ENCODE results near the gene AFAP1. TPM values are rescaled to one million over a fixed set of nuclear protein-coding genes. Genes with fewer than 3 reads are reported as not detected.

The AFAP1 gene
- total and polyA plus RNA-seq, 2 donors (not counting 1 experiment from before 2014, with no cell fraction given), result 0.03 to 0.44 TPM

DNA sequence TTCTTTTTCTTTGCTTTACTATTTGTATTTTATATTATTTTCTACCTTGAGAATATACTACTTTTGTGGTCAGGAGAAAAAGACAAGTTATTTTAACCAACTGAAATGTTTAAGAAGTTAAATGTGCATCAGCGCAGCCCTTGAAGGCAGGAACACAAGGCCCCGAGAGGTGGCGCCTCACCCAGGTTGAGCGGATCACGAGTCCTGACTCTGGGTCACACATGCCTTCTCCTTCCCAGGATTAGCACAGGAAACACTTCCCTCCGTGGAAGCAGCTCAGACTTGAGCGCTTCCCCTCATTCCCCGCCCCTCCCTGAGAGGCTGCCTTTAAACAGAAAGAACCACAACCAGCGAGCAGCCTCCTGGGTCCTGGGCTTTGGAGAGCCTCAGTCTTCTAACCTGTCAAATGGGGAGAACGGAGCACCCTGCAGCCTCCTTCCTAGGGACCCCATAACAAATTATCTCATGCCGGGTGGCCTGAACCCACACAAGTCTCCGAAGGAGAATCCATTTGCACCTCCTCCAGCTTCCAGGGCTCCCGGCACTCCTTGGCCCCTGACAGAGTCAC lies 217.6 kb downstream of the AFAP1 start:
- Histone ChIP-seq H3K4me1 (ENCODE audit: control insufficient read depth in 2 of 2, insufficient read depth in 2 of 2, low read length in 2 of 2) (no peaks in the 10 kb centered on the region), H3K4me3 (ENCODE audit: control extremely low read depth in 1 of 5, extremely low read depth in 1 of 5, insufficient read depth in 1 of 5, low read depth in 2 of 5, low read length in 4 of 5) (no peak overlapping the region), H4K20me1 (ENCODE audit: control insufficient read depth, insufficient read depth, low read length, poor library complexity, severe bottlenecking) (no peaks in the 10 kb centered on the region), H2AFZ (ENCODE audit: insufficient read depth, low read depth, low read length, poor library complexity, severe bottlenecking) (no peak overlapping the region), H3K27me3 (replicated peaks in 1 of 4; ENCODE audit: control extremely low read depth in 1 of 4, control insufficient read depth in 3 of 4, insufficient read depth in 4 of 4, low read length in 3 of 4) (peaks cover 0 to 7% (median 0%) of the 10 kb centered on the region in 4 experiments), H3K79me2 (ENCODE audit: control insufficient read depth, insufficient read depth, low read length) (no peaks in the 10 kb centered on the region), H3K27ac (ENCODE audit: low read length in 2 of 2) (no peak overlapping the region), H3K4me2 (replicated peaks; ENCODE audit: low read depth, low read length, poor library complexity, severe bottlenecking) (no peak overlapping the region), H3K36me3 (replicated peaks in 1 of 2; ENCODE audit: control extremely low read depth in 1 of 2, control insufficient read depth in 1 of 2, extremely low read depth in 1 of 2, insufficient read depth in 2 of 2, low read length in 1 of 2) (no peaks in the 10 kb centered on the region), H3K9me3 (ENCODE audit: control extremely low read depth in 1 of 3, control insufficient read depth in 2 of 3, insufficient read depth in 1 of 3, low read length in 2 of 3) (peaks cover 0 to 16% (median 0%) of the 10 kb centered on the region in 3 donors), H3K9ac (ENCODE audit: low read length) (no peak overlapping the region)
- TF ChIP-seq EZH2 (IDR thresholded peaks at IDR 0.05; ENCODE audit: borderline replicate concordance, insufficient read depth, low read depth, low read length, poor library complexity, severe bottlenecking), result no peak
- no peak for TF ChIP-seq CTCF (IDR thresholded peaks at IDR 0.05)
- Mint-ChIP-seq H3K4me3 (no peak overlapping the region), H3K4me1 (no peaks in the 10 kb centered on the region), H3K27me3 (peaks cover 16% of the 10 kb centered on the region), H3K9me3 (ENCODE audit: insufficient read depth) (no peaks in the 10 kb centered on the region), H3K27ac (no peak overlapping the region)
- ChIA-PET POLR2A (no interaction called here), CTCF (no interaction called here)
- DNase-seq (no peak), ATAC-seq (ENCODE audit: low read depth) (no peak)
- WGBS (ENCODE audit: insufficient coverage), result 64% methylated on average over 12 of the region's 13 CpGs
- intact Hi-C loops (cut with micrococcal nuclease), result no loop called here

DNA sequence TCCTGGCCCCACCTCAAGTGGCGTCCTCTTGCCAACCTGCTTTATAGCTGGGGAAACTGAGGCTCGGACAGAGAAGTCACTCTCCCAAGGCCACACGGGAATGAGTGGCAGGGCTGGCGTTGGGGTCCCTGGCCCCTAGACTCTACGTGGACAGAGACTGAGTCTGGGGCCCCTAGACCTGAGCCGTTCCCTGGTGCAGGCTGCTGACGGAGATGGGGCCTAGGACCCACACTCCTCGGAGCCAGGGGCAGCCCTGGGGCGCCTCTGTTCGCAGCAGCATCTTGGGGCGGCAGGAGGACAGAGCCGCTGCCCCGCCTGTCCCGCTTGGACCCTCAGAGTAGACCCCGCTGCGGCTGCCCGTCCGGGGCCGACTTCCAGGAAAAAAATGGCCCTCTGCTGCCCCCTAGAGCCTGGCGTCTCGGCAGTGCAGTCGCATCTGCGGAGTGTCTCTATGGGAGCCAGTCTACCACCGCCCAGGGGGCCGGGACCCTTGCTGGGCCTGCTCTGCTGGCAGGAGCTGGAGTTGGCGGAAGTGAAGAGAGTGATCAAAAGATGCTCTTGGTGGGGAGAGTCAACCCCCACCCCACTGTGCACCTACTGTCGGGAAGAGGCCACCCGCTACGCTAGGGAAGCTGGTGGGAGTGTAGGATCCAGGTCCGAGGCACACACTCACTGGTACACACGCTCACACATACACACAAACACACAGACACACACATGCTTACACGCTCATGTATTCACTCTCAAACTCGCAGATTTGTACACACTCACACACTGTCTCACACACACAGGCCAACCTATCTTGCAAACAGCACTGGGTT lies 220.1 kb downstream of the AFAP1 start:
- intact Hi-C loops (cut with micrococcal nuclease), result no loop called here
- H3K9me3 ChIP-seq (ENCODE audit: control extremely low read depth in 1 of 3, control insufficient read depth in 2 of 3, insufficient read depth in 1 of 3, low read length in 2 of 3), result peaks cover 0 to 9% (median 0%) of the 10 kb centered on the region in 3 donors
- H2AFZ ChIP-seq (ENCODE audit: insufficient read depth, low read depth, low read length, poor library complexity, severe bottlenecking), result no peak overlapping the region
- Mint-ChIP-seq H3K4me3 (no peak overlapping the region), H3K27ac (no peak overlapping the region), H3K27me3 (peaks cover 23% of the 10 kb centered on the region), H3K4me1 (no peaks in the 10 kb centered on the region), H3K9me3 (ENCODE audit: insufficient read depth) (no peaks in the 10 kb centered on the region)
- no peak overlapping the region for H3K27ac ChIP-seq (ENCODE audit: low read length in 2 of 2)
- WGBS (ENCODE audit: insufficient coverage), result 32% methylated on average over 28 of the region's 33 CpGs
- no peak overlapping the region for H3K4me2 ChIP-seq (replicated peaks; ENCODE audit: low read depth, low read length, poor library complexity, severe bottlenecking)
- H3K4me3 ChIP-seq (ENCODE audit: control extremely low read depth in 1 of 5, extremely low read depth in 1 of 5, insufficient read depth in 1 of 5, low read depth in 2 of 5, low read length in 4 of 5), result no peak overlapping the region
- ChIA-PET CTCF (no interaction called here), POLR2A (no interaction called here)
- no peaks in the 10 kb centered on the region for H3K79me2 ChIP-seq (ENCODE audit: control insufficient read depth, insufficient read depth, low read length)
- ATAC-seq (ENCODE audit: low read depth), result no peak
- H4K20me1 ChIP-seq (ENCODE audit: control insufficient read depth, insufficient read depth, low read length, poor library complexity, severe bottlenecking), result no peaks in the 10 kb centered on the region
- no peaks in the 10 kb centered on the region for H3K36me3 ChIP-seq (replicated peaks in 1 of 2; ENCODE audit: control extremely low read depth in 1 of 2, control insufficient read depth in 1 of 2, extremely low read depth in 1 of 2, insufficient read depth in 2 of 2, low read length in 1 of 2)
- peaks cover 0 to 7% (median 0%) of the 10 kb centered on the region in 4 experiments for H3K27me3 ChIP-seq (replicated peaks in 1 of 4; ENCODE audit: control extremely low read depth in 1 of 4, control insufficient read depth in 3 of 4, insufficient read depth in 4 of 4, low read length in 3 of 4)
- no peak overlapping the region for H3K9ac ChIP-seq (ENCODE audit: low read length)
- no peak for DNase-seq
- TF ChIP-seq EZH2 (IDR thresholded peaks at IDR 0.05; ENCODE audit: borderline replicate concordance, insufficient read depth, low read depth, low read length, poor library complexity, severe bottlenecking) (no peak), CTCF (IDR thresholded peaks at IDR 0.05) (peak; percentile 51)
- H3K4me1 ChIP-seq (ENCODE audit: control insufficient read depth in 2 of 2, insufficient read depth in 2 of 2, low read length in 2 of 2), result no peaks in the 10 kb centered on the region

Measured in B cell (primary cell).